Inflammatory macrophage (primary cell): ENCODE results near the gene STAT1.

ENCODE experiments used
- DNase-seq, 2 donors: peaks; one replicate each; pipeline ENCODE4 v3.0.0-alpha.2; 2020 to 2022
- total RNA-seq, 18 experiments: gene quantifications; one replicate each; lab custom pipeline; 2026; ENCODE audit warnings: mixed read lengths in 6 of 18, inconsistent platforms in 2 of 18; lab: John Stamatoyannopoulos, UW

STAT1 gene
- total RNA-seq = 261 to 972 (median 325) reads per million in 18 experiments

DNA sequence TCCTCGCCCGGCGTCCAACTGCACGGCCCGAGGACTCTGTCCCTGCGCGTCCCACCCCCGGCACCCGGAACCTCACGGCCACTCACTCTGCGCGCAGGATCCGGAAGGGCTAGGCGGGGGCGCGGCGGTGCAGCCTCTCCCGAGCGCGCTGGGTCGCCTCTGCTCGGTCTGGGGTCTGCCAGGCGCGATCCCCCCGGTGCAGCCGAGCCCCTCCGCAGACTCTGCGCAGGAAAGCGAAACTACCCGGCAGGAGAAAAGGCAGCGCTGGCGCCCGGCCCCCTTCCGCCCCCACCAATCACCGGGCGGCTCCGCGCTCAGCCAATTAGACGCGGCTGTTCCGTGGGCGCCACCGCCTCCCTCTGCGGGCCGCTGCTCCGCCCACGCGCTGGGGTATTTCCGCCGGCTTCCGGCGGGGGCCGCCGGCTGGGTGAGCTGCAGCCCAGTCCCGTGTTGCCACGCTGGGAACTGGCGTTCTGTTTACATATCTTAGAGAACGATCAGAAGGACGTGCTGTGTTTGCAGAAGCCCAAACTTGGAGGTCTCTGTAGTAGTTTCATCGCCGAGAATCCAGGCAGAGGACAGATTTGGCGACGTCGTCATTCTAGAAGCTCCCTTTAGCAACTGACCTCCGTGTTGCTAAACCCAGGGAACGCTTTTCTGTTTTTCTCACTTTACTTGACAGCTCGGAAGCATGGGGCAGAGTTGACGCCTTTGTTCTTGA, at the start of gene STAT1:
TSS of gene STAT1 (minus strand) at position 240 of the 721 bp plus-strand sequence. CDS start 4,168 bp downstream, outside the sequence.
- DNase-seq = peak; percentile 97 to 98

DNA sequence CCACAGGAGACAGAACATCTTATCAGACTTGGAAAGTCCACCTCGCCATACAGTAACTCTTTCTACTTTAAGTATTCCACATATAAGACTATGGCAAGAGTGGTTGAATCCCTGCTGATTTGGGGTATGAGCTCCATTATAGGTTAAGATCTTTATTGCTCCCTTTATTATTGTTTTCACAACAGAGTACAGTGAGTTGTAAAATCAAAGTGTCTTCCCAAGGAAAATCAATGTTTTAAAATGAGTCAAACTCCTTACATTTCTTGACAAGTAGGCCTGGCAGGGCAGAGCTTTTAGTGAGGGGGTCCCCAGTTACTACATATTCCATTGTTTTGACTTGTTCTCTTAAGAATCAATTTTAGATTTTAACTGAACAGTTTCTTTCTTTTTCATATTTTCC, 49.6 kb upstream of the STAT1 start:
- DNase-seq = no peak

DNA sequence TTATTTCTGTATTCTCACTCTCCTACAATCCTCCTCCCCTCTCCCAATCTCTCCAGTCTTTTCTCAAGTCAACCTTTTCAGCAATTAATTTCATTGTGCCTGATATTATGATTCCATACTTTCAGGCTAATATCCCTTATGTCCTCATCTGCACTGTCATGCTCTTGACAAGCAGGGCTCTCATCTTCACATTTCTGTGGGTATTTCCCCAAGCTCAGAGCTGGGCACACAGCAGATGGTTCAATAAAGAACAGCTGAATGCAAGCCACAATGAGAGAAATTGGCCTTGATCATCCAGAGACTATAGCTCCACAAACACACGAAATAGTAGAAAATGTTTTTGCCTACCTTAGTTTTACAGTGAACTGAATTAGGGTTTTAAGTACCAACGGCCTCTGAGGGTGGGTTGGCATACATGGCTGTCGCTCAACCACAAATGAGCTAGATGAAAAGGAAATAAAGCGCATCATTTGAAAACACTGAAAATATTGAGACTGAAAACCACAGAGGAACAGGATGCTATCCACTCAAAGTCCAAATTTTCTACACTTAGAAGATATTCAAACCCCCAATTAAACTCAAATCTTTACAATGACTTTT, 47.5 kb upstream of the STAT1 start:
- no peak for DNase-seq

DNA sequence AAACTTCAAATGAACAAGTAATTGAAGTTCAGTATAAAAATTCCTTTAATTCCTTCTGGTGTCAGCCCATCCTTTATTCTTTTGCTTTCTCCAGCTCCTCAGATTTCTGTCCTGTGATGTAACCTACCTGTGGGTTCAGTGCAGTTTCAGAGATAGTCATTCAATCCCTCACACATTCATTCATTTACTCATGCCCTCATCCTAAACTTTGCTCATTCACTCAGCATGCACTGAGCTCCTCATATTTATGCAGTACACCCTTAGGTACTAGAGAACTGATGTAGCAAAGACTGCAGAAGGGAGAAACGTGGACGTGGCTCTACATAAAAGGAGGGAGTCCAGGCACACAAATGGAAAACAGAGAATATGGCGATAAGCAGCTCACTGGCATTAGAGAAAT, 45.3 kb upstream of the STAT1 start:
- DNase-seq = no peak

DNA sequence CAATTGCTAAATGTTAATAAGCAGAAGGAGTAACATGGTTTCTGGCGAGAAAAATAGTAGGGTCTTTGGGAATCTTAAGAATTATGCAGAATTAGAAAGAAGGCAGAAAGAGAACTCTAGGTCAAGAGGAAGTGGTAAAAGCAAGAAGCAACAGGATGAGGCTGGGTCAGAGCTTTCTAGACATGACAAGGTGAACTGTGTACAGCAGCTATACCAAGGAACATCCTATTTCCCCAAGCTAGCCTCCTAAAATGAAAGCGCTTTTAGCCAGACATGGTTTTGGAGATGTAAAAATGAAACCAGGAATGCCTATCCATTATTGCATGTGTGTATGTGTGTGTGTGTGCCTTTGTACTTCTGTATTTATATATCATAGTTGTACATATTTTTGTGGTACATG, 42.3 kb upstream of the STAT1 start:
- DNase-seq = peak in 1 of 2 donors; percentile 22

DNA sequence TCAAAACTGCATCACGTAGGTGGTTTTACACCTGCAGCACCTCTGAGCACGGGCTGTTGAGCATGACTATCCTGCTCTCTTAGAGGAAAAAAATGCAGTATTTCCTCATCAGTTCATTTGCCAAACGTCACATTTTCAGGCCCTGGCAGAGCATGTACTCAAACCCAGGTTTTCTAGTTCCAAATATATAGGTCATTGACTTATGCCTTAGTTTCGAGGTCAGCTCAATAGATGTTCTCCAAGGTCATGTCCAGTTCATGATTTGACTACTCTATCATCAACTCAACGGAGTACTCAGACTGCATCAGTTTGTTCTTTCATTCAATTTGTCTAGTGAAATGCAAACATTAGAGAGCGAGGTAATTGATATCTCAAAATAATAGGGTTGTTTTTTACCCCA, 39.3 kb upstream of the STAT1 start:
- no peak for DNase-seq

DNA sequence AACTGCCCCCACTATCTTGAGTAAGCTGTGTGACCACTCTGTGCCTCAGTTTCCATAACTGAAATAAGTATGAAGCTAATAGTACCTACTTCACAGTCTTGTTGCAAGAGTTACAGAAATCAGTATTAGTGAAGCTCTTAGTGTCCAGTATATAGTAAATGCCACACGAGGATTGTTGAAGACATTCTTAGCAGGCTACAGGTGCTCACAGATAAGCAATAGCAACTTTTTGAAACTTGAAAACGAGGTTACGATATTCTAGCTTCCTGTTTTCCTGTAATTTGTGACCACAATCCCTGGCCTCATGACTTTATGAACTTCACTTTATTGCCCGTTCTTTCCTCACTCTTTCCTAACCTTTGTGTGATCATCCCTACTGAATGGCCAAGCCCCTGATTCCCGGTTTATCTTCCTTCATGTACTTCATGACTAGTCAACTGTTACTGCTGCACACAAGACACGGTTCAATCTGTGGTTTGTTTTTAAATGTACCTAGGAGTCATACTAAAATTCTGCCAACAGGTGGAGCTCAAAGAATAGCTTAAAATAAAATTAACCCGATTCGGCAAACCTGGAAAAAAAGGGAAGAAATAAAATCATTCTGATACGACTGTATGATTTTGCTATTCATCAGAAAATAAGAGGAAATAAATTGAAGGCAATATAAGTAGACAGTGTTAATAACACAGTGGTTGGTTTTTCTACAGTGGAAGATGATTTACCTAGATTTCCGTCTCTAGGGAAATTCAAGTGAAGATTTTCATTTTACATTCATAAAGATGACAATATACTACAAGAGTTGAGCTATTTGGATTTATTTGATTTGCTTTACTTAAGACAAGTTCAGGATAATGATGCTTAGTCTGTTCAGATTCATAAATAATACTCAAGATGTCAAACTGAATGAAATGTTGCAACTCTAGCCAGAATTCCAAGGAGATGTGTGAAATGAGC, 38.1 kb upstream of the STAT1 start:
- DNase-seq = peak; percentile 63 to 81

DNA sequence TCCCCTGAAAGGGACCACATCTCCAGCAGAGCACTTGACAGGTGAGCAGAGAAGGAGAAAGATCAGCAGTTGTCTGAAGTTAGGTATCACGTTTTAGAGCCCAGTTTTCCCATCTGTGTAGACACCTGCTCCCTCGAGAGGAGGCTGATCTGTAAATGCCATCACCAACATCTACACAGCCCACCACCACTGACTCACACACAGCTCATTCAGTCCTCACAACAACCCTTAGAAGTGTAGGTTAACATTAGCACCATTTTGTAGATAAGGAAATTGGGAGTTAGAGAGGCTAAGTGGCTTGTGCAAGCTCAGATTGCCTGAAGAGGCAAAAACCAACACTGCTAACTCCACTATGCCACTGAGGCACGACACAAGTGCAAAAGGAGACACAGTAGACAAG, 37.2 kb upstream of the STAT1 start:
- DNase-seq = no peak

DNA sequence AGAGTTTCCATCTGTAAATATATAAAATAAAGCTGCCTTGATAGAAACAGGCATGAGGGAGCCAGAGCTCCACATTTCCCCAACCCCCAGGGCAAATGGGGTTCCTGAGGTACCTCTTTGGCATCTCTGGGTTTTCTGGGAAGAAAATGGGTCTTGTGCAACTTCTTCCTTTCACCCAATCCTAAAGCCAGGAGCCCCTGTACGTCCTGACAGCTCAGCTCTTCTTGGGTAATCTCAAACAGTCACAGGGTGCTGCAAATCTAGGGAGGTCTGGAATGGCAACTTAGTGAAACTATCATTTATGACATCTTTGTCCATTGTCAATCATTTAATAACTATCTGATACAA, 36.6 kb upstream of the STAT1 start:
- no peak for DNase-seq

DNA sequence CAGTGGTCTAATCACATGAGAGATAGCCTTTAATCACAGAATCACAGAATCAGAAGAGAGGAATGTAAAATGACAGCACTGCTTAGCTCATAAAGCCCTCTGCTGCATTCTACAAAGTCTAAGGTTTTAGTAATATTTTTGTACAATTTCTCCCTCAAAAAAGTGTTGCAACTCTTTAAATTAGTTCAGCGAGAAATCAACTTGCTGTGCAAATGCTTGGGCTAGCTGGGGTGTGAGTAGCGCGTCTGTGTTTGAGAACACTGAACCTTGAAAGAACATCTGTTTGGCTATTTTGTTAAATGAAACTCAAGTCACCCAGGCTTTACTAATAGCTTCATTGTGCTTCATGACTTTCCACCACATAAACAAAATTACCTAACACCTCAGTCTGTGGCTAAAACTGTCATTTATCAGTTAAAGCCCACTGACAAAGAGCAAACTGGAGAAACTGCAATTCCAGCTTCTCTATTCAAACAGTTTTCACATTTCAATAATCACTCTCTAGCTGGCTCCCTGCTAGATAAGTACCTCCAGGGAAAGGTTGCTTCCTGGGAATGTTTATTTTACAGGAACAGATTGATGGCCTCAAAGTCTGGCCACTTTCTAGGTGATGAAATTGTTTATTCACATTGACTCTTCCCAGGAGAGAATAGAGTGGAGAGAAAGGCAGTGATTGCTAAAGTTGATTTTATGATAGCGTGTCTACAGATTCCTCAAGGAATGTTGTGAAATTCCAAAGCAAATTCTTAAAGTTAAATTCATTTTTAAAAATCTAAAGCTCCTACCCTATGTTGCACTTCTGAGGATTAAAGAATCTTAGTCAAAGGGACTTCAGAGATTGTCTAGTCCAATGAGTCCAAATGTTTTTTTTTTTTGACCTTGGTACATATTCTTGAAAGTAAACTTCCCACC, 36.0 kb upstream of the STAT1 start:
- no peak for DNase-seq

DNA sequence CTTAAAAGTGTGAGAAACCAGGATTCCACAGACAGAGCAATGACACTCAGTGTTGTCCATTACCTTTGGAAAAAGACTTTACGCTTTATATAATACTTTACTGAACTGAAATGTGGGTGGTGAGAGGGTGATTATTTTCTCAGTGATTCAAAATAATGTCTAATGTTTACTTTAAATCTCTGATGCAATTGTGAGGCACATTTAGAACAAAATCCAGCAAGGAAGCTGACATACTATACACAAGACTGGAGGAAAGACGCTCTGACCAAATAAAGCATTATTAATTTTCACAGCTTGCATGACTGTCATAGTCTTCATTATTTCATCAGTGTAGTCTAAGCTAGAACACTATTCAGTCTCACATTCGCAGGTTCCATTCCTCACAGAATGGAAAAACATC, 34.1 kb upstream of the STAT1 start:
- DNase-seq = no peak

DNA sequence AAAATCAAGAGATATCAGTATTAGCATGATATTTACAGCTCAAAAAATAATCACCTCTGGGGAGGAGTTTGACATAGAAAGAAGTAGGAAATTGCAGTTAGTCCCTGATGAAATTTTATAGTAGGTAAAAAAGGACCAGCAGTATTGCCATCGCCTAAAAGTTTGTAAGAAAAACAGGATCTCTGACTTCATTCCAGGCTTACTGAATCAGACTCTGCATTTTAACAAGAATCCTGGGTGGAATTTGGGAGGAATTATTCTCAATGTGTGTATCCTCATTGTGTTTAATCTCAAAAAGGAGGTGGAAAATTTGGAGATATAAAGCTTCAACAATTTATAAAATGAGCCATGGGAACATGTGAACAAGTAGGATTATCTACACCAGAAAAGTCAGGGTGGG, 31.2 kb upstream of the STAT1 start:
- no peak for DNase-seq

DNA sequence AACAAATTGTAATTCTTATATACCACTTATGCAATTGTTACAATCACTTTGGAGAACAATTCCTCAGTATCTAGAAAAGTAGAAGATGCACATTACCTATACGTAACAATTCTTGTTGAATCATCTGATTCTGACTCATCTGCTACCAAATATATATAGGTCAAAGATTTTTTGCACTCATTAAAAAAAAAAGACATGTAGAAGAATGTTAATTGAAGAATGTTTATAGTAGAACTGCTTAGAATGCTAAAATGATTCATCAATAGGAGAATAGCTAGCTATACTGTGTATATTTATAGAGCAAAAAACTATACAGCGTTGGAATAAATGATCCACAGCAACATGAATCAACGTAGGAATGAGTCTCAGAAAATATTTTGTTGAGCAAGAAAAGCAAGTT, 29.5 kb upstream of the STAT1 start:
- DNase-seq = no peak

DNA sequence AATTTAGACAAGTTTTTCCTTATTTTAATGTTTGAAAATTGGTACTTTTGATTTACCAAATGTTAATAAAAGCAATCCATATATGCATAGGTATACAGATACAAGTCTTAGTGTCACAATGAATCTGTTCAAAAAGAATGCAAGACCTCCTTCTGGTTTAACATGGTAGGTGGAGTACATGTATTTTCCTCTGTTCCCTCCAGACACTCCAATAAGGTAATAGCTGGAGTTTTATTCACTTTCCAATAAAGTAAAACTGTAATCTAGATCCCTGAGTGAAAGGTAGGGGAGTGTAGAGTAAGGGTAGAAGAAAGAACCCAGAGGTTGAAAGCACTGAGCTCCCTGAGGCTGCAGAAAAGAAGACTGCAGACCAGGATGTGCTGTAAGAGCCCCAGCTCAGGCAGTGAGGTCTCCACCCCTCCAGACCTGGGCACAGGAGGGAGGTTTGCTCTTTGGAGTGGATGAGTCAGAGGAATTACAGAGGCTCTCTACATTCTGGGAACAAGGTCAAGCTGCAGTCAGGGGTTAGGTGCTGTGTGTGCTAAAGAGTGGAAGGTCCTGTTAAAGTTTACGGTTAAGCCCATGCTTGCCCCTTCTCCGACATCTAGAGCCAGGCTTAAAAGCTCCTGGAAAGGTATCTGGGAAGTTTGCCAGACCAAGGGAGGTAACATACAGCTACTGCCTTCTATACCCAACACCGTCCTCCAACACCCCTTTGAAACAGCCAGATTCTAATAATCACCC, 27.6 kb upstream of the STAT1 start:
- no peak for DNase-seq

DNA sequence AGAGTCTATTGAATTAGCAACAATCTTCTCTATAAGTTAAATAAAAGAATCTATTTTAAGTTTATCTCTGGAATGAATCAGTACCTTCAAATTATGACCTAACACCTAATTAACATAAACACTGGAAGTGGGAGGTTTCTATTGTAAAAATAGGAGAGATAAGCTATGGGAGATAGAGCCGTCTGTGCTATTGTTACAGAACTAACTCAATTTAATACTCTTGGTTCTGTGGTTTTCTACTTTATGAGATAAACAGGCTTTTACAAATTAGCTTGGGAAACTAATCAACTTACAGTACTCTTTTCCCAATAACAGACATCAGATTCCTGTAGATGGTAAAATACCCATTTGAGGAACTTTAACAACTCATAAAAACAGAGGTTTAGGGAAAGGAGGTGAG, 25.6 kb upstream of the STAT1 start:
- no peak for DNase-seq

DNA sequence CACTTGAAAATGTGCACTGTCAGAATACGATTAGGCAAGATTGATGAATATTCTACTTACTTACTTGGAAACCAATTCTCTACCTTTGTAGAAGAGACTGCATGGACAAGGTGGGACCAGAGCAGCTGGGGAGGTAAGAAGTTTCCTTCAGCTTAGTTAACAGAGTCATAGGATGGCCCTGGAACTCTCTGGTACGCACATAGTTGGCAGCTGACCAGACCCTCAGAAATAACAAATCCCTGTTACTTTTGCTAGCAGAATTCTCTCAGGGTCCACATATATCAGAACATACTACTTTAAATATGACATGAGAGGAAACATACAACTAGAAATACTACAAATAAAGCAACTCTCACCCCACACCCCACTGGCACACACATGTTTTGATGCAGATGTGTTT, 24.8 kb upstream of the STAT1 start:
- no peak for DNase-seq

DNA sequence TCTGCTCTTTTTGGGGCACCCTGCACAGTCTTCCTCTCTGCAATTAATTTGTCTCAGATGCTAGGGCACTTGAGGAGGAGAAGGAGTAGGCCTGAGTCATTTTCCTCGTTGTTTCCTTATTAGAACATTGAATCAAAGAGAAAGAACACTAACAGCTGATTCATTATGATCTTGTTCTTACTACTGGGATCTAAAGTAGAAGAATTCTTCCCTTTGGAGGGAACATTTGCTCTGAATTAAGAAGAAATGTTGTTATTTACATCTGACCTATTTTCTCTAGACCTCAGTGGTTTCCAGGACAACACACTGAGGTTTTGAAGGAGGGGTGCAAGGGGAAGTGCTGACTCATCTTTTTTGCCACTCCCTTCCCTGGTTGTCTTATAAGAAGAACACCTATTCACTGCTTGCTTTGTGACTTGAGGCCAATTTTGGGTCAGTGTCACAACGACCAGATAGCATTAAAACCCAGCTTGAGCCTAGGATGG, 24.3 kb upstream of the STAT1 start:
- DNase-seq = peak in 1 of 2 donors; percentile 21

DNA sequence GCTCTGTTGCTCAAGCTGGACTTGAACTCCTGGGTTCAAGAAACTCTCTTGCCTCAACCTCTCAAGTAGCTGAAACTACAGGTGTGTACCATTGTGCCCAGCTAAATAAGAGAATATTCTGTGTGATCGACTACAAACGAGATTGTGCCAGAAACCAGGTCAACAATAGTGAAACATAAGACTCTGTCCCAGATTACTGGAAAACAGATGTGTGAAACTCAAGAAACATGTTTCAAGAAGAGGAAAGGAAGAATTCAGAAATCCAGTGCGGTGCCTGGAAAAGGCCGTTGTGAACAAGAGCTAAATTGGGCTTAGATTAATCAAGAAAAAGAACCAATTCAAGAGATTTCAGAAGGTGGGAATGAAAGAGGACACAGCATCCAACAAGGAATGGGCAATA, 23.4 kb upstream of the STAT1 start:
- DNase-seq = no peak

DNA sequence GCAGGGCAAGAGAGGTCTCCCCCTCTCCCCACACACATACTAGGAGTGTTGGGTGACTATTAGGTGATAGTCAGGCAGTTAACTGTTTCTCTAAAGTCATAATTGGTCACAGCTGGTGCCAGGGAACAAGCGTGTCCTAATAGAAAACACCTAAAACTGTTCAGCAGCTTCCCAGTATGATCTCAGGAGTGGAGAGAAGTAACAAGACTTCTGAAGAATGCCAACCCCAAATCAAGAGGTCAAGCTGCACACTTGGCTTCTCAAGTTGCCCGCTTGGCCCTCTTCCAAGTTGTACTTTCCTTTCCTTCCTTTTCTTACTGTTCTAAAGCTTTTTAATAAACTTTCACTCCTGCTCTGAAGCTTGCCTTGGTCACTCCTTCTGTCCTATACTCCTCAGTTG, 22.4 kb upstream of the STAT1 start:
- no peak for DNase-seq

DNA sequence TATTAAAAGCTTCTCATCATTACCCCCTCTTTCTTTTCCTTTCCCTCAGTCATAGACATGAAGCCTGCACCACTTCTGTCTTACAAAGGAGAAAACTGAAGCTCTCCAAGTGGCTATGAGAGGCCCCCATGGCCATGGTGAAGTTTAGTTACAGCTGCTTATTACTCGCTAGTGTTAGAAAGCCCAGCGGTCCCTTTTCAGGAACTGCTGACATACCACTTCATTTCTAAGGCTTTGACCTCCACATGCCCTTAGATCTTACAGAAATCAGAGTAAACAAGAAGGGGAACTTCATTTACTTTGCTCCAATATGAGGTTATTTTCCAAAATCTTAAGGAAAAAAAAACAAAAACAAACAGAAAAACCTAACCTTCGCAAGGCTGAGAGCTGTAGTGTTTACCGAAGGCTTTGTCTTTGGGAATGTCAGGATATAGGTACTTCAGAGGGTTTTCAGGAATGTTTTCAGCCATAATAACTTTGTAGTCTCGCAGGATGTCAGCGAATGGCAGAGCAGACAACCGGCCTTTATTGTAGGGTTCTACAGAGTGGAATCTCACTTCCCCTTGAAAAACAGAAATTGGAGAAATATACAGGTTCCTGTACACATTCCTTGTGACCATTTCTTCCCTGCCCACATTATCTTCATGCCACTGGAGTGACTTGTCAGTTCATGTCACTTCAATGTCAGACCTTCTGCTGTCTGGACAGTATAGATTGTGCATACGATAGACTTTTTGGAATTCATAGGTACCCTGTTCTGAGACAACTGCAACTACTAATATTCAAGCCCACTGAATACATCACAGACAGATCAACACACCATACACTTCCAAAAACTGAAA, 18.8 kb upstream of the STAT1 start:
- peak; percentile 73 to 75 for DNase-seq

DNA sequence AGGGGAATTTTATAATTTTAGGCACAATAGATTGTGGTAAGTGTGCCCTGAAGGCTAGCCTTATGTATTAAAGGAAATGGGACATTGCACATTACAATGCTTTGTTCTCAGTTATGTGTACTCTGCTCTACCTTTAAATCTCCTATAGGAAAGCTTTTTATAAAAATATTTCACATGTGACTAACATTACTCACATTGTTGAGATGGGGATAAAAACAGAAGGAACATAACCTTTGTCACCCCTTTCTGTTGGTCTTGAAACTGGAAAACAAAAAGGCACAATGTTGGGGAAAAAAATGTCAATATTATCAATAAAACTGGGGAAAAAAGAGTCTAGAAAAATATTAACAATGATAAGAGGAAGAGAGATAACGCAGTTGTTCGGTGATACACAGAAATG, 17.3 kb upstream of the STAT1 start:
- no peak for DNase-seq
